HepG2 (cell line): ENCODE measurements around the gene ACO1. TPM values are rescaled to one million over a fixed set of nuclear protein-coding genes. Genes with fewer than 3 reads are reported as not detected.

Source experiments
- ELF4 ChIP-seq: sonication (generic); formaldehyde crosslinking; IDR thresholded peaks from 2 replicates; pipeline ENCODE4 v1.5.0; 2020; ENCODE audit warnings: missing genetic modification reagents, mild to moderate bottlenecking, moderate library complexity, borderline replicate concordance
- FOXA1 ChIP-seq, 2 experiments: fragments of 450-650 bp in 1 of 2; sonication (generic) in 1 of 2; formaldehyde crosslinking in 1 of 2; IDR thresholded peaks; 2 replicates each; pipeline versions ENCODE4 v1.4.0 to v1.6.1; 2016 to 2020; ENCODE audit warnings: missing genetic modification reagents in 1 of 2
- KLF15 ChIP-seq: sonication (generic); formaldehyde crosslinking; IDR thresholded peaks from 2 replicates; pipeline ENCODE4 v1.8.1; 2023; ENCODE audit warnings: borderline replicate concordance, mild to moderate bottlenecking, inconsistent platforms, missing genetic modification reagents, mixed read lengths
- NAIF1 ChIP-seq: sonication (generic); formaldehyde crosslinking; IDR thresholded peaks from 2 replicates; pipeline ENCODE4 v1.5.0; 2020; ENCODE audit warnings: mild to moderate bottlenecking, missing genetic modification reagents, borderline replicate concordance
- NFKB2 ChIP-seq: sonication (generic); formaldehyde crosslinking; IDR thresholded peaks from 2 replicates; pipeline ENCODE4 v1.4.0; 2020; ENCODE audit warnings: missing genetic modification reagents, borderline replicate concordance
- NR2F6 ChIP-seq, 2 experiments: IDR thresholded peaks; 2 replicates each; pipeline ENCODE4 v1.6.1; 2016; ENCODE audit warnings: antibody characterized with exemption in 1 of 2, mild to moderate bottlenecking in 1 of 2
- REL ChIP-seq: sonication (generic); formaldehyde crosslinking; conservative IDR thresholded peaks from 2 replicates; pipeline ENCODE4 v1.8.0; 2022; ENCODE audit warnings: mild to moderate bottlenecking, missing genetic modification reagents, moderate library complexity
- SETDB1 ChIP-seq: sonication (generic); formaldehyde crosslinking; IDR thresholded peaks from 2 replicates; pipeline ENCODE4 v1.5.1; 2020; ENCODE audit warnings: missing genetic modification reagents, mild to moderate bottlenecking, borderline replicate concordance
- SP1 ChIP-seq, 2 experiments: fragments of 450-650 bp in 1 of 2; sonication (generic) in 1 of 2; formaldehyde crosslinking in 1 of 2; IDR thresholded peaks; 2 replicates each; pipeline versions ENCODE4 v1.4.0 to v1.6.1; 2016 to 2020; ENCODE audit warnings: missing genetic modification reagents in 1 of 2
- SP140L ChIP-seq: sonication (generic); formaldehyde crosslinking; IDR thresholded peaks from 2 replicates; pipeline ENCODE4 v1.4.0; 2020; ENCODE audit warnings: missing genetic modification reagents, borderline replicate concordance
- SRF ChIP-seq: IDR thresholded peaks from 2 replicates; pipeline ENCODE4 v1.6.1; 2011; ENCODE audit warnings: mild to moderate bottlenecking, low read depth, low read length, moderate library complexity
- THAP11 ChIP-seq: IDR thresholded peaks from 2 replicates; pipeline ENCODE4 v1.6.1; 2016; ENCODE audit warnings: missing biosample characterization, missing genetic modification reagents
- YEATS4 ChIP-seq: sonication (generic); formaldehyde crosslinking; IDR thresholded peaks from 2 replicates; pipeline ENCODE4 v1.4.0; 2020; ENCODE audit warnings: missing genetic modification reagents, borderline replicate concordance
- ZBTB25 ChIP-seq: IDR thresholded peaks from 2 replicates; pipeline ENCODE4 v1.6.1; 2018; ENCODE audit warnings: missing genetic modification reagents
- ZNF101 ChIP-seq: sonication (generic); formaldehyde crosslinking; IDR thresholded peaks from 2 replicates; pipeline ENCODE4 v1.4.0; 2020; ENCODE audit warnings: mild to moderate bottlenecking, low read depth, missing genetic modification reagents, borderline replicate concordance
- ZNF124 ChIP-seq: sonication (generic); formaldehyde crosslinking; IDR thresholded peaks from 2 replicates; pipeline ENCODE4 v1.4.0; 2020; ENCODE audit warnings: missing genetic modification reagents
- ZNF30 ChIP-seq: sonication (generic); formaldehyde crosslinking; IDR thresholded peaks from 2 replicates; pipeline ENCODE4 v1.5.0; 2020; ENCODE audit warnings: mild to moderate bottlenecking, missing genetic modification reagents
- ZNF343 ChIP-seq: sonication (generic); formaldehyde crosslinking; IDR thresholded peaks from 2 replicates; pipeline ENCODE4 v1.4.0; 2020; ENCODE audit warnings: mild to moderate bottlenecking, missing genetic modification reagents
- ZNF362 ChIP-seq: sonication (generic); formaldehyde crosslinking; IDR thresholded peaks from 2 replicates; pipeline ENCODE4 v1.4.0; 2020; ENCODE audit warnings: missing genetic modification reagents, mild to moderate bottlenecking, borderline replicate concordance
- ZNF503 ChIP-seq: sonication (generic); formaldehyde crosslinking; IDR thresholded peaks from 2 replicates; pipeline ENCODE4 v1.4.0; 2020; ENCODE audit warnings: missing genetic modification reagents
- ZNF543 ChIP-seq: sonication (generic); formaldehyde crosslinking; IDR thresholded peaks from 2 replicates; pipeline ENCODE4 v1.4.0; 2020; ENCODE audit warnings: mild to moderate bottlenecking, missing genetic modification reagents
- ZNF772 ChIP-seq: sonication (generic); formaldehyde crosslinking; IDR thresholded peaks from 2 replicates; pipeline ENCODE4 v1.5.0; 2020; ENCODE audit warnings: mild to moderate bottlenecking, missing genetic modification reagents
- ZNF816 ChIP-seq: sonication (generic); formaldehyde crosslinking; IDR thresholded peaks from 2 replicates; pipeline ENCODE4 v1.8.0; 2022; ENCODE audit warnings: missing genetic modification reagents, mild to moderate bottlenecking, borderline replicate concordance
- polyA plus RNA-seq, 8 experiments: library from polyadenylated mRNA; depleted of rRNA in 3 of 8; stranded (reverse) in 7 of 8; unstranded in 1 of 8; fragments of >200 nt; fragmentation: Illumina TruSeq in 4 of 8; extraction: Trizol in 4 of 8; gene quantifications; 2 replicates each; pipeline versions ENCODE4 v1.2.1 to v1.2.3, GENCODE V29; 2011 to 2016; ENCODE audit warnings: low read depth in 4 of 8, missing spikeins in 1 of 8, mixed read lengths in 1 of 8; ENCODE audit not compliant: insufficient read depth in 1 of 8
- total RNA-seq, 5 experiments: library from RNA; depleted of rRNA; stranded (reverse); fragments of >200 nt; fragmentation: Illumina TruSeq; extraction: Trizol; gene quantifications; 2 replicates each; pipeline ENCODE4 v1.2.3, GENCODE V29; 2016; ENCODE audit warnings: low read depth in 1 of 5

The ACO1 gene
- total and polyA plus RNA-seq, 2 of the 13 experiments (the other 11 are each of a cell fraction or from before 2014, with no cell fraction given): 20.1 to 48.2 TPM

- peak; percentile 41; the same call in 1 of the 2 replicates for TF ChIP-seq ZBTB25 (CRISPR knock-in tag)
- no peak for TF ChIP-seq ZNF101 (CRISPR knock-in tag)
- TF ChIP-seq ZNF816 (CRISPR knock-in tag): no peak
- no peak for TF ChIP-seq SETDB1 (CRISPR knock-in tag)
- peak; percentile 13; the same call in 1 of the 2 replicates for TF ChIP-seq ZNF503 (CRISPR knock-in tag)
- TF ChIP-seq NFKB2: no peak
- TF ChIP-seq ZNF362 (CRISPR knock-in tag): no peak
- TF ChIP-seq NAIF1 (CRISPR knock-in tag): no peak
- TF ChIP-seq YEATS4: no peak; the same call in 1 of the 2 replicates
- TF ChIP-seq ZNF343 (CRISPR knock-in tag): no peak
- TF ChIP-seq FOXA1 (IDR thresholded peaks at IDR 0.05): no peak
- peak; percentile 67 for TF ChIP-seq FOXA1 (CRISPR knock-in tag; IDR thresholded peaks at IDR 0.05)
- peak; percentile 91 for TF ChIP-seq NR2F6 (IDR thresholded peaks at IDR 0.05)
- peak; percentile 82 for TF ChIP-seq NR2F6 (CRISPR knock-in tag; IDR thresholded peaks at IDR 0.05)
- TF ChIP-seq ELF4: no peak
- no peak for TF ChIP-seq KLF15 (CRISPR knock-in tag)
- no peak for TF ChIP-seq SP1 (IDR thresholded peaks at IDR 0.05)
- TF ChIP-seq SP1 (CRISPR knock-in tag; IDR thresholded peaks at IDR 0.05): no peak
- no peak for TF ChIP-seq ZNF543 (CRISPR knock-in tag)
- no peak for TF ChIP-seq ZNF772 (CRISPR knock-in tag)
- TF ChIP-seq THAP11: peak; percentile 45; the same call in 1 of the 2 replicates
- no peak for TF ChIP-seq SRF
- no peak for TF ChIP-seq SP140L (CRISPR knock-in tag)
- no peak for TF ChIP-seq REL (CRISPR knock-in tag)
- TF ChIP-seq ZNF30: no peak
- peak; percentile 60; the same call in 1 of the 2 replicates for TF ChIP-seq ZNF124 (CRISPR knock-in tag)
Observed at GRCh38 chr9:32426278-32426939, 42.0 kb downstream of the ACO1 start (continued).
